Testis (tissue), 2 donors: Measurements from ENCODE around the gene MANSC1.
A peak's percentile ranks its signal among the peaks of the same experiment; 100 is the strongest.

Experiments used
- POLR2A ChIP-seq: fragments of 450-650 bp; IDR thresholded peaks from one replicate; pipeline ENCODE4 v1.6.1; 2017; ENCODE audit warnings: antibody characterized with exemption, mild to moderate bottlenecking, moderate library complexity
- TF ChIP-seq, protein P1 (sequence below), 3 experiments: fragments of 450-650 bp in 2 of 3; fragments of 200-600 bp in 1 of 3; sonication (generic) in 1 of 3; IDR thresholded peaks; one replicate each; pipeline ENCODE4 v1.5.1; 2016 to 2019; ENCODE audit warnings: antibody characterized with exemption in 3 of 3, mild to moderate bottlenecking in 2 of 3, moderate library complexity in 1 of 3

DNA sequence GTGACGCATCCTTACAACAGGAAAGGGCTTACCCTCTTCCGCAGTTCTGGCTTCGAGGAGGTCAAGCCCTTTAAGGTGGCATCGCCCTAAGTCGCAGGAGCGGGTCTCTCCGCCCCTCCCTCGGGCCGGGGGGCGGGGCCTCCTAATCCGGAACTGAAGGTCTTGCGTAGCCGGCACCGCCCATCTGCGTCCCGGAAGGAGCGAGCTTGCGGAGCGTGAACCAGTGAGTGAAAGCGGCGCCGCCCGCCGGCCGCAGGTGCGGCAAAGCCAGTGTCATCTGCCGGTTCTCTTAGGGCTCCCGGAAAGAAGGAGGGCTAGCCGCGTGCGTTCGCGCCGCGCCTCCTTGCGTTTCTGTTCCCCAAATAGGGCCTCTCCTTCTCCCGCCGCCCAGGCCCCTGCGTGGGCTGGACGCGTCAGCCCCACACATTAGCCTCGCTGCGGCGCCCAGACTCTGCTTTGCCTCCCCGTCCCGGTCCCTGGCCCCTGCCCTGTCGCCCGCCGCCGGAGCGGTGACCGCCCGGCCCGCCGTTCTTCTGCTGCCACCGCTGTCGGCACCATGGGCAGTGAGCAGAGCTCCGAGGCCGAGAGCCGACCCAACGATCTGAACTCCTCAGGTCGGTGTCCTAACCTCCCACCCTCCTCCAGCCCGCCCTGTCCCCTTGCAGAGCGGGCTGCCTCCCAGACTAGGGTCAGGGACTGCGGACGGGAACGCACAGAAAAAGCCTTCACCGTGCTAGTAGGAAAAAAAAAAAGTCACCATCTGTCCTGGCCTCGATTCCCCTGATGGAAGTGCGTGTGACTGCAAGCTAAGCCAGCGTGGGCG lies 7.1 kb upstream of the MANSC1 start, which contains the start of gene BORCS5:
- TF ChIP-seq, protein P1, sequence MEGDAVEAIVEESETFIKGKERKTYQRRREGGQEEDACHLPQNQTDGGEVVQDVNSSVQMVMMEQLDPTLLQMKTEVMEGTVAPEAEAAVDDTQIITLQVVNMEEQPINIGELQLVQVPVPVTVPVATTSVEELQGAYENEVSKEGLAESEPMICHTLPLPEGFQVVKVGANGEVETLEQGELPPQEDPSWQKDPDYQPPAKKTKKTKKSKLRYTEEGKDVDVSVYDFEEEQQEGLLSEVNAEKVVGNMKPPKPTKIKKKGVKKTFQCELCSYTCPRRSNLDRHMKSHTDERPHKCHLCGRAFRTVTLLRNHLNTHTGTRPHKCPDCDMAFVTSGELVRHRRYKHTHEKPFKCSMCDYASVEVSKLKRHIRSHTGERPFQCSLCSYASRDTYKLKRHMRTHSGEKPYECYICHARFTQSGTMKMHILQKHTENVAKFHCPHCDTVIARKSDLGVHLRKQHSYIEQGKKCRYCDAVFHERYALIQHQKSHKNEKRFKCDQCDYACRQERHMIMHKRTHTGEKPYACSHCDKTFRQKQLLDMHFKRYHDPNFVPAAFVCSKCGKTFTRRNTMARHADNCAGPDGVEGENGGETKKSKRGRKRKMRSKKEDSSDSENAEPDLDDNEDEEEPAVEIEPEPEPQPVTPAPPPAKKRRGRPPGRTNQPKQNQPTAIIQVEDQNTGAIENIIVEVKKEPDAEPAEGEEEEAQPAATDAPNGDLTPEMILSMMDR (IDR thresholded peaks at IDR 0.05) = peak in 1 of 3 experiments; percentile 5
- TF ChIP-seq POLR2A = peak; percentile 88
